SK-N-SH (cell line): ENCODE data around the gene HBB. TPM values are rescaled to one million over a fixed set of nuclear protein-coding genes. Genes with fewer than 3 reads are reported as not detected.

Source experiments
- CTCF ChIA-PET: fragments of 300-600, 350-600 bp; formaldehyde crosslinking; extraction: SDS; loops from one replicate; lab custom pipeline; 2021; lab: Yijun Ruan, JAX
- POLR2A ChIA-PET: fragments of 350-600 bp; sonication (Branson Sonifier 250); formaldehyde crosslinking; extraction: SDS; loops from one replicate; lab custom pipeline; 2020; ENCODE audit warnings: antibody characterized with exemption, inconsistent platforms; lab: Yijun Ruan, JAX
- DNase-seq: peaks from one replicate; pipeline ENCODE4 v3.0.0; 2012
- H2AFZ ChIP-seq: fragments of 200-600 bp; sonication (generic); 2 replicates; pipeline ENCODE4 v1.8.1; 2016; ENCODE audit warnings: antibody characterized with exemption, mild to moderate bottlenecking, low read depth
- H3F3A ChIP-seq: fragments of 200-600 bp; sonication (generic); replicated peaks from 2 replicates; pipeline ENCODE3; 2016; ENCODE audit warnings: antibody characterized with exemption, mild to moderate bottlenecking; ENCODE audit not compliant: insufficient read depth
- H3K27ac ChIP-seq, 2 experiments: fragments of 200-500 bp in 1 of 2; fragments of 200-600 bp in 1 of 2; sonication (Bioruptor generic) in 1 of 2; sonication (generic), shearing (Covaris generic) in 1 of 2; 2 replicates each; pipeline versions ENCODE4 v1.5.1 to v1.6.1; 2014 to 2016; ENCODE audit warnings: low read depth in 2 of 2, inconsistent platforms in 1 of 2, low read length in 1 of 2, mild to moderate bottlenecking in 1 of 2, mixed read lengths in 1 of 2
- H3K27me3 ChIP-seq: fragments of 200-600 bp; sonication (generic), shearing (Covaris generic); 2 replicates; pipeline ENCODE4 v1.6.1; 2016; ENCODE audit warnings: mixed run types; ENCODE audit not compliant: insufficient read depth
- H3K36me3 ChIP-seq, 2 experiments: fragments of 200-500 bp in 1 of 2; fragments of 200-600 bp in 1 of 2; sonication (Bioruptor generic) in 1 of 2; sonication (generic) in 1 of 2; replicated peaks in 1 of 2; 2 replicates each; pipeline versions ENCODE3 to v1.5.1; 2014 to 2016; ENCODE audit warnings: low read length in 1 of 2, mild to moderate bottlenecking in 1 of 2; ENCODE audit not compliant: insufficient read depth in 2 of 2, control insufficient read depth in 1 of 2
- H3K4me1 ChIP-seq, 2 experiments: fragments of 200-500 bp in 1 of 2; fragments of 200-600 bp in 1 of 2; sonication (Bioruptor generic) in 1 of 2; sonication (generic), shearing (Covaris generic) in 1 of 2; 2 replicates each; pipeline versions ENCODE4 v1.5.1 to v1.6.1; 2014 to 2016; ENCODE audit warnings: low read depth in 1 of 2, low read length in 1 of 2, mixed run types in 1 of 2; ENCODE audit not compliant: insufficient read depth in 2 of 2, control insufficient read depth in 1 of 2
- H3K4me2 ChIP-seq: fragments of 200-600 bp; sonication (generic), shearing (Covaris generic); 2 replicates; pipeline ENCODE4 v1.6.1; 2017; ENCODE audit warnings: mixed run types
- H3K4me3 ChIP-seq, 2 experiments: fragments of 200-500 bp in 1 of 2; fragments of 200-600 bp in 1 of 2; sonication (Bioruptor generic) in 1 of 2; sonication (generic), shearing (Covaris generic) in 1 of 2; 2 replicates each; pipeline versions ENCODE4 v1.5.1 to v1.8.1; 2014 to 2016; ENCODE audit warnings: low read depth in 2 of 2, inconsistent platforms in 1 of 2, low read length in 1 of 2, mild to moderate bottlenecking in 1 of 2, mixed read lengths in 1 of 2, moderate library complexity in 1 of 2
- H3K79me2 ChIP-seq: fragments of 200-600 bp; sonication (generic); 2 replicates; pipeline ENCODE4 v1.8.1; 2017; ENCODE audit warnings: mild to moderate bottlenecking; ENCODE audit not compliant: insufficient read depth
- H3K9ac ChIP-seq: fragments of 200-600 bp; sonication (generic); 2 replicates; pipeline ENCODE4 v1.6.1; 2017; ENCODE audit warnings: mixed run types
- H3K9me2 ChIP-seq: fragments of 200-600 bp; sonication (generic); 2 replicates; pipeline ENCODE4 v1.6.1; 2017; ENCODE audit warnings: mixed run types
- H3K9me3 ChIP-seq: fragments of 200-600 bp; sonication (generic); 2 replicates; pipeline ENCODE4 v1.6.1; 2017; ENCODE audit warnings: mixed run types, mild to moderate bottlenecking, moderate library complexity
- H4K20me1 ChIP-seq: fragments of 200-600 bp; sonication (generic); 2 replicates; pipeline ENCODE4 v1.6.1; 2017; ENCODE audit warnings: mild to moderate bottlenecking, mixed run types; ENCODE audit not compliant: insufficient read depth
- EZH2phosphoT487 ChIP-seq: fragments of 200-600 bp; sonication (generic); IDR thresholded peaks from 2 replicates; pipeline ENCODE4 v1.6.1; 2017; ENCODE audit warnings: low read depth, mixed run types, mild to moderate bottlenecking, antibody characterized with exemption, moderate library complexity, borderline replicate concordance
- FOXJ3 ChIP-seq: sonication (generic); formaldehyde crosslinking; IDR thresholded peaks from 2 replicates; pipeline ENCODE4 v1.5.1; 2020; ENCODE audit warnings: mild to moderate bottlenecking, missing genetic modification reagents
- MEF2A ChIP-seq: IDR thresholded peaks from 2 replicates; pipeline ENCODE4 v1.4.0; 2012; ENCODE audit warnings: low read depth, borderline replicate concordance
- MXI1 ChIP-seq: IDR thresholded peaks from 2 replicates; pipeline ENCODE4 v1.6.1; 2012; ENCODE audit warnings: mild to moderate bottlenecking, low read depth, low read length, improper control_type of control experiment
- NRF1 ChIP-seq: IDR thresholded peaks from 2 replicates; pipeline ENCODE4 v1.6.1; 2012; ENCODE audit warnings: low read depth, mild to moderate bottlenecking, low read length
- RAD21 ChIP-seq: IDR thresholded peaks from 2 replicates; pipeline ENCODE4 v1.6.1; 2012; ENCODE audit warnings: mild to moderate bottlenecking, low read length
- RCOR1 ChIP-seq: fragments of 150-350 bp; IDR thresholded peaks from 2 replicates; pipeline ENCODE4 v1.6.1; 2017; ENCODE audit warnings: antibody characterized with exemption, low read length
- TAF1 ChIP-seq: IDR thresholded peaks from 2 replicates; pipeline ENCODE4 v1.6.1; 2012; ENCODE audit warnings: low read depth, mild to moderate bottlenecking, low read length, moderate library complexity, borderline replicate concordance
- whole genome bisulfite sequencing: methylation state at CpG from one replicate; pipeline ENCODE4 v1.1.6; 2017; ENCODE audit warnings: low lambda C conversion rate; 5-methylcytosine and 5-hydroxymethylcytosine counted together
- polyA plus RNA-seq, 3 experiments: library from polyadenylated mRNA; depleted of rRNA; stranded (reverse); fragments of >200 nt; gene quantifications; 2 replicates each; pipeline ENCODE4 v1.2.3, GENCODE V29; 2012
- TF ChIP-seq, protein P1 (sequence below): IDR thresholded peaks from 2 replicates; pipeline ENCODE4 v1.4.0; 2012; ENCODE audit warnings: low read depth, borderline replicate concordance
- TF ChIP-seq, protein P2 (sequence below): IDR thresholded peaks from 2 replicates; pipeline ENCODE4 v1.4.0; 2012; ENCODE audit warnings: low read depth
- TF ChIP-seq, protein P3 (sequence below): fragments of 200-600 bp; sonication (generic); IDR thresholded peaks from 2 replicates; pipeline ENCODE4 v1.6.1; 2017; ENCODE audit warnings: antibody characterized with exemption, mild to moderate bottlenecking, moderate library complexity
- TF ChIP-seq, protein P4 (sequence below): IDR thresholded peaks from 2 replicates; pipeline ENCODE4 v1.6.1; 2012; ENCODE audit warnings: mild to moderate bottlenecking, low read depth, low read length, moderate library complexity
- TF ChIP-seq, protein P5 (sequence below): IDR thresholded peaks from 2 replicates; pipeline ENCODE4 v1.4.0; 2012; ENCODE audit warnings: low read depth, borderline replicate concordance

HBB gene
- polyA plus RNA-seq, 1 of the 3 experiments (the other 2 are of a cell fraction) = not detected

DNA sequence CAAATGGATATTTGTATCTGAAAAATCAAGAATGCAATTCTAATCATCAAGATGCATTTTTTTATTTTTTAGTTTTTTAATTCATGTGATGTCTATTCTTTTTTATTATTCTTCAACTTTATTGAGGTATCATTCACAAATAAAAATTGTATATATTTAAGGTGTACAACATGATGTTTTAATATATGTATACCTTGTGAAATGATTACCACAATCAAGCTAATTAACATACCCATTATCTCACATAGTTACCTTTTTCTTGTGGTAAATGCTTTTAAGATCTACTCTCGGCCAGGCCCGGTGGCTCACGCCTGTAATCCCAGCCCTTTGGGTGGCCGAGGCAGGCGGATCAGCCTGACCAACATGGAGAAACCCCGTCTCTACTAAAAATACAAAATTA is 3.7 kb downstream of the HBB start:
- WGBS = 14% methylated on average over 6 of the region's 6 CpGs
- CTCF ChIA-PET = no interaction called here
- POLR2A ChIA-PET = no interaction called here

More for the DNA sequence above, 3.7 kb downstream of the HBB start:
- no peaks in the 10 kb centered on the region for H3F3A ChIP-seq
- no peak for DNase-seq
- no peak overlapping the region for H3K9ac ChIP-seq
- TF ChIP-seq, protein P1, sequence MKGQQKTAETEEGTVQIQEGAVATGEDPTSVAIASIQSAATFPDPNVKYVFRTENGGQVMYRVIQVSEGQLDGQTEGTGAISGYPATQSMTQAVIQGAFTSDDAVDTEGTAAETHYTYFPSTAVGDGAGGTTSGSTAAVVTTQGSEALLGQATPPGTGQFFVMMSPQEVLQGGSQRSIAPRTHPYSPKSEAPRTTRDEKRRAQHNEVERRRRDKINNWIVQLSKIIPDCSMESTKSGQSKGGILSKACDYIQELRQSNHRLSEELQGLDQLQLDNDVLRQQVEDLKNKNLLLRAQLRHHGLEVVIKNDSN = no peak
- TF ChIP-seq MXI1 (no peak), FOXJ3 (CRISPR knock-in tag) (no peak), RAD21 (no peak), MEF2A (no peak), TAF1 (no peak), NRF1 (no peak), EZH2phosphoT487 (no peak), RCOR1 (no peak)
- TF ChIP-seq, protein P2, sequence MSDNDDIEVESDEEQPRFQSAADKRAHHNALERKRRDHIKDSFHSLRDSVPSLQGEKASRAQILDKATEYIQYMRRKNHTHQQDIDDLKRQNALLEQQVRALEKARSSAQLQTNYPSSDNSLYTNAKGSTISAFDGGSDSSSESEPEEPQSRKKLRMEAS = no peak
- TF ChIP-seq, protein P3, sequence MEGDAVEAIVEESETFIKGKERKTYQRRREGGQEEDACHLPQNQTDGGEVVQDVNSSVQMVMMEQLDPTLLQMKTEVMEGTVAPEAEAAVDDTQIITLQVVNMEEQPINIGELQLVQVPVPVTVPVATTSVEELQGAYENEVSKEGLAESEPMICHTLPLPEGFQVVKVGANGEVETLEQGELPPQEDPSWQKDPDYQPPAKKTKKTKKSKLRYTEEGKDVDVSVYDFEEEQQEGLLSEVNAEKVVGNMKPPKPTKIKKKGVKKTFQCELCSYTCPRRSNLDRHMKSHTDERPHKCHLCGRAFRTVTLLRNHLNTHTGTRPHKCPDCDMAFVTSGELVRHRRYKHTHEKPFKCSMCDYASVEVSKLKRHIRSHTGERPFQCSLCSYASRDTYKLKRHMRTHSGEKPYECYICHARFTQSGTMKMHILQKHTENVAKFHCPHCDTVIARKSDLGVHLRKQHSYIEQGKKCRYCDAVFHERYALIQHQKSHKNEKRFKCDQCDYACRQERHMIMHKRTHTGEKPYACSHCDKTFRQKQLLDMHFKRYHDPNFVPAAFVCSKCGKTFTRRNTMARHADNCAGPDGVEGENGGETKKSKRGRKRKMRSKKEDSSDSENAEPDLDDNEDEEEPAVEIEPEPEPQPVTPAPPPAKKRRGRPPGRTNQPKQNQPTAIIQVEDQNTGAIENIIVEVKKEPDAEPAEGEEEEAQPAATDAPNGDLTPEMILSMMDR = no peak
- TF ChIP-seq, protein P4, sequence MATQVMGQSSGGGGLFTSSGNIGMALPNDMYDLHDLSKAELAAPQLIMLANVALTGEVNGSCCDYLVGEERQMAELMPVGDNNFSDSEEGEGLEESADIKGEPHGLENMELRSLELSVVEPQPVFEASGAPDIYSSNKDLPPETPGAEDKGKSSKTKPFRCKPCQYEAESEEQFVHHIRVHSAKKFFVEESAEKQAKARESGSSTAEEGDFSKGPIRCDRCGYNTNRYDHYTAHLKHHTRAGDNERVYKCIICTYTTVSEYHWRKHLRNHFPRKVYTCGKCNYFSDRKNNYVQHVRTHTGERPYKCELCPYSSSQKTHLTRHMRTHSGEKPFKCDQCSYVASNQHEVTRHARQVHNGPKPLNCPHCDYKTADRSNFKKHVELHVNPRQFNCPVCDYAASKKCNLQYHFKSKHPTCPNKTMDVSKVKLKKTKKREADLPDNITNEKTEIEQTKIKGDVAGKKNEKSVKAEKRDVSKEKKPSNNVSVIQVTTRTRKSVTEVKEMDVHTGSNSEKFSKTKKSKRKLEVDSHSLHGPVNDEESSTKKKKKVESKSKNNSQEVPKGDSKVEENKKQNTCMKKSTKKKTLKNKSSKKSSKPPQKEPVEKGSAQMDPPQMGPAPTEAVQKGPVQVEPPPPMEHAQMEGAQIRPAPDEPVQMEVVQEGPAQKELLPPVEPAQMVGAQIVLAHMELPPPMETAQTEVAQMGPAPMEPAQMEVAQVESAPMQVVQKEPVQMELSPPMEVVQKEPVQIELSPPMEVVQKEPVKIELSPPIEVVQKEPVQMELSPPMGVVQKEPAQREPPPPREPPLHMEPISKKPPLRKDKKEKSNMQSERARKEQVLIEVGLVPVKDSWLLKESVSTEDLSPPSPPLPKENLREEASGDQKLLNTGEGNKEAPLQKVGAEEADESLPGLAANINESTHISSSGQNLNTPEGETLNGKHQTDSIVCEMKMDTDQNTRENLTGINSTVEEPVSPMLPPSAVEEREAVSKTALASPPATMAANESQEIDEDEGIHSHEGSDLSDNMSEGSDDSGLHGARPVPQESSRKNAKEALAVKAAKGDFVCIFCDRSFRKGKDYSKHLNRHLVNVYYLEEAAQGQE = no peak
- TF ChIP-seq, protein P5, sequence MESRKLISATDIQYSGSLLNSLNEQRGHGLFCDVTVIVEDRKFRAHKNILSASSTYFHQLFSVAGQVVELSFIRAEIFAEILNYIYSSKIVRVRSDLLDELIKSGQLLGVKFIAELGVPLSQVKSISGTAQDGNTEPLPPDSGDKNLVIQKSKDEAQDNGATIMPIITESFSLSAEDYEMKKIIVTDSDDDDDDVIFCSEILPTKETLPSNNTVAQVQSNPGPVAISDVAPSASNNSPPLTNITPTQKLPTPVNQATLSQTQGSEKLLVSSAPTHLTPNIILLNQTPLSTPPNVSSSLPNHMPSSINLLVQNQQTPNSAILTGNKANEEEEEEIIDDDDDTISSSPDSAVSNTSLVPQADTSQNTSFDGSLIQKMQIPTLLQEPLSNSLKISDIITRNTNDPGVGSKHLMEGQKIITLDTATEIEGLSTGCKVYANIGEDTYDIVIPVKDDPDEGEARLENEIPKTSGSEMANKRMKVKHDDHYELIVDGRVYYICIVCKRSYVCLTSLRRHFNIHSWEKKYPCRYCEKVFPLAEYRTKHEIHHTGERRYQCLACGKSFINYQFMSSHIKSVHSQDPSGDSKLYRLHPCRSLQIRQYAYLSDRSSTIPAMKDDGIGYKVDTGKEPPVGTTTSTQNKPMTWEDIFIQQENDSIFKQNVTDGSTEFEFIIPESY = no peak
- H3K36me3 ChIP-seq = no peaks in the 10 kb centered on the region
- no peaks in the 10 kb centered on the region for H3K9me2 ChIP-seq
- H3K4me2 ChIP-seq = no peak overlapping the region
- no peak overlapping the region for H2AFZ ChIP-seq
- H4K20me1 ChIP-seq = no peaks in the 10 kb centered on the region
- H3K4me3 ChIP-seq = no peak overlapping the region
- no peaks in the 10 kb centered on the region for H3K79me2 ChIP-seq
- no peak overlapping the region for H3K27ac ChIP-seq
- H3K9me3 ChIP-seq = no peaks in the 10 kb centered on the region
- no peaks in the 10 kb centered on the region for H3K27me3 ChIP-seq
- H3K4me1 ChIP-seq = no peaks in the 10 kb centered on the region
